MCF 10A (cell line): ENCODE data around the gene ACTMAP. TPM values are rescaled to one million over a fixed set of nuclear protein-coding genes. Genes with fewer than 3 reads are reported as not detected.

Source experiments
- BruUV-seq: library from RNA; stranded (reverse); fragments of 400-500 nt; replicated peaks from 2 replicates; lab custom pipeline; 2021; lab: Mats Ljungman, UMichigan
- CTCF ChIA-PET: fragments of 300-600 bp; sonication (Branson Sonifier 250); formaldehyde crosslinking; extraction: SDS; loops from one replicate; lab custom pipeline; 2021; ENCODE audit warnings: antibody characterized with exemption, inconsistent platforms; lab: Yijun Ruan, JAX
- POLR2A ChIA-PET: fragments of 300-600, 350-650 bp; sonication (Branson Sonifier 250); formaldehyde crosslinking; extraction: SDS; loops from one replicate; lab custom pipeline; 2020; ENCODE audit warnings: antibody characterized with exemption, inconsistent platforms; lab: Yijun Ruan, JAX
- DNase-seq: peaks from one replicate; pipeline ENCODE4 v3.0.0-alpha.2; 2018; ENCODE audit not compliant: unreplicated experiment
- H3K27ac Mint-ChIP-seq: one replicate; pipeline ENCODE4 v1.8.0; 2022; ENCODE audit warnings: mild to moderate bottlenecking, low read depth, mixed read lengths; ENCODE audit not compliant: unreplicated experiment
- H3K27me3 Mint-ChIP-seq: one replicate; pipeline ENCODE4 v1.8.0; 2022; ENCODE audit warnings: mixed read lengths; ENCODE audit not compliant: insufficient read depth, unreplicated experiment
- H3K36me3 Mint-ChIP-seq: one replicate; pipeline ENCODE4 v1.8.0; 2022; ENCODE audit warnings: mild to moderate bottlenecking, moderate library complexity, mixed read lengths; ENCODE audit not compliant: insufficient read depth, unreplicated experiment
- H3K4me1 Mint-ChIP-seq: one replicate; pipeline ENCODE4 v1.8.0; 2022; ENCODE audit warnings: mixed read lengths; ENCODE audit not compliant: insufficient read depth, unreplicated experiment
- H3K4me3 Mint-ChIP-seq: one replicate; pipeline ENCODE4 v1.8.0; 2022; ENCODE audit warnings: mild to moderate bottlenecking, moderate library complexity, mixed read lengths; ENCODE audit not compliant: unreplicated experiment
- H3K9me3 Mint-ChIP-seq: one replicate; pipeline ENCODE4 v1.8.0; 2022; ENCODE audit warnings: mixed read lengths; ENCODE audit not compliant: unreplicated experiment
- CTCF ChIP-seq: fragments of 200-600 bp; IDR thresholded peaks from one replicate; pipeline ENCODE4 v1.8.0; 2022; ENCODE audit warnings: antibody characterized with exemption, mild to moderate bottlenecking; ENCODE audit not compliant: unreplicated experiment
- intact Hi-C: fragments of 100-400 bp; cut with micrococcal nuclease; formaldehyde crosslinking; loops from 2 replicates; pipeline ENCODE4 v1.14.1; 2022
- total RNA-seq: library from RNA; stranded (reverse); gene quantifications from 2 replicates; pipeline ENCODE4 v1.2.3, GENCODE V29; 2022

Gene ACTMAP
- total RNA-seq, 1 experiment from 2014 or later, result 19.3 TPM

GRCh38 chr19:40713939-40714338 is 36.3 kb downstream of the ACTMAP start:
- no TSS peak for BruUV-seq
- ChIA-PET POLR2A (interaction anchor here (0.7 to 1.1 kb wide), 5 partner anchors 12 to 64 kb away, joined by 3 to 4 read pairs (median 3); partner anchors contain the start of genes NUMBL and RAB4B), CTCF (no interaction called here)
- H3K27ac Mint-ChIP-seq, result peak overlapping the region; percentile 95
- H3K27me3 Mint-ChIP-seq, result no peaks in the 10 kb centered on the region
- no peaks in the 10 kb centered on the region for H3K9me3 Mint-ChIP-seq
- H3K4me3 Mint-ChIP-seq, result peak overlapping the region; percentile 92
- H3K4me1 Mint-ChIP-seq, result peaks cover 31% of the 10 kb centered on the region
- intact Hi-C loops, result no loop called here
- TF ChIP-seq CTCF, result no peak
- no peak for DNase-seq
- H3K36me3 Mint-ChIP-seq, result peaks cover 55% of the 10 kb centered on the region

GRCh38 chr19:40709817-40710216 is 40.5 kb downstream of the ACTMAP start:
- peaks cover 84% of the 10 kb centered on the region for H3K36me3 Mint-ChIP-seq

GRCh38 chr19:40707615-40708014 is 42.7 kb downstream of the ACTMAP start:
- intact Hi-C loops, result no loop called here
- no peaks in the 10 kb centered on the region for H3K9me3 Mint-ChIP-seq
- BruUV-seq, result no TSS peak
- CTCF ChIA-PET, result interaction anchor here (0.6 kb wide), 1 partner anchor 17 kb away, joined by 3 read pairs; the partner anchor contains the start of gene NUMBL
- H3K27me3 Mint-ChIP-seq, result no peaks in the 10 kb centered on the region
- H3K36me3 Mint-ChIP-seq, result peaks cover 83% of the 10 kb centered on the region
- no peak overlapping the region for H3K27ac Mint-ChIP-seq
- POLR2A ChIA-PET, result interaction anchor here (0.6 to 1.0 kb wide), 2 partner anchors 9 to 17 kb away, joined by 3 read pairs; partner anchors contain the start of genes COQ8B, ITPKC and NUMBL
- no peak overlapping the region for H3K4me3 Mint-ChIP-seq
- no peak for DNase-seq
- TF ChIP-seq CTCF, result no peak
- H3K4me1 Mint-ChIP-seq, result peaks cover 11% of the 10 kb centered on the region

More at GRCh38 chr19:40709817-40710216, 40.5 kb downstream of the ACTMAP start:
- POLR2A ChIA-PET, result interaction anchor here (0.9 to 1.3 kb wide), 5 partner anchors 10 to 41 kb away, joined by 3 to 4 read pairs (median 3); partner anchors contain the start of genes ACTMAP, NUMBL and SNRPA
- CTCF ChIA-PET, result interaction anchor here (0.7 kb wide), 1 partner anchor 1170 kb away, joined by 3 read pairs; no protein-coding TSS in a partner anchor
- TF ChIP-seq CTCF, result no peak
- Mint-ChIP-seq H3K4me3 (no peak overlapping the region), H3K9me3 (no peaks in the 10 kb centered on the region), H3K27ac (no peak overlapping the region), H3K27me3 (no peaks in the 10 kb centered on the region), H3K4me1 (peaks cover 19% of the 10 kb centered on the region)
- BruUV-seq, result no TSS peak
- no peak for DNase-seq
- intact Hi-C loops, result no loop called here

GRCh38 chr19:40705950-40706619 is 44.2 kb downstream of the ACTMAP start:
- no TSS peak for BruUV-seq
- POLR2A ChIA-PET, result interaction anchor here (0.6 to 1.0 kb wide), 3 partner anchors 10 to 25 kb away, joined by 3 to 4 read pairs (median 4); partner anchors contain the start of genes COQ8B, ITPKC and NUMBL
- intact Hi-C loops, result no loop called here
- H3K4me3 Mint-ChIP-seq, result no peak overlapping the region
- peaks cover 4% of the 10 kb centered on the region for H3K4me1 Mint-ChIP-seq
- no peak overlapping the region for H3K27ac Mint-ChIP-seq
- peaks cover 90% of the 10 kb centered on the region for H3K36me3 Mint-ChIP-seq
- CTCF ChIA-PET, result no interaction called here
- DNase-seq, result no peak
- H3K27me3 Mint-ChIP-seq, result no peaks in the 10 kb centered on the region
- no peak for TF ChIP-seq CTCF
- H3K9me3 Mint-ChIP-seq, result no peaks in the 10 kb centered on the region
